Hepatocyte (in vitro differentiated cells): Measurements from ENCODE around the gene HCRT.
"Not testable (repeated sequence)": the region's sequence is repeated elsewhere in the genome, so short reads cannot be mapped to it uniquely, and the experiment has no call there.

Experiments used
- EZH2 ChIP-seq: fragments of 200-600 bp; sonication (generic); IDR thresholded peaks from 2 replicates; pipeline ENCODE4 v1.6.1; 2016; ENCODE audit warnings: antibody characterized with exemption, mild to moderate bottlenecking, borderline replicate concordance
- TF ChIP-seq, protein P1 (sequence below): fragments of 200-600 bp; sonication (generic); IDR thresholded peaks from 2 replicates; pipeline ENCODE4 v1.5.1; 2016; ENCODE audit warnings: antibody characterized with exemption, mild to moderate bottlenecking; ENCODE audit not compliant: poor library complexity

DNA sequence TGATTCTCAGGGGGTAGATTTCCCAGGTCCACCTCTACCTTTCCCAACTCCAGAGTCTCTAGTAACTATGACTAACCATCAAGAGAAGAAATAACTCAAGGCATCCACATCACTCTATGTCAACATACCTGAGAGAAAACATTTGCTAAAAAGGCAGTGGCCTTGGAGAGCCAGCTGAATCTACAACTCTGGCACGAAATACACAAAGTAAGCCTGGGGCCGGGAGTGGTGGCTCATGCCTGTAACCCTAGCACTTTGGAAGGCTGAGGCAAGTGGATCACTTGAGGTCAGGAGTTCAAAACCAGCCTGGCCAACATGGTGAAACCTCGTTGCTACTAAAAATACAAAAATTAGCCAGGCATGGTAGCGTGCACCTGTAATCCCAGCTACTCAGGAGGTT, 42.1 kb downstream of the HCRT start:
- not testable (repeated sequence) for TF ChIP-seq EZH2
- TF ChIP-seq, protein P1, sequence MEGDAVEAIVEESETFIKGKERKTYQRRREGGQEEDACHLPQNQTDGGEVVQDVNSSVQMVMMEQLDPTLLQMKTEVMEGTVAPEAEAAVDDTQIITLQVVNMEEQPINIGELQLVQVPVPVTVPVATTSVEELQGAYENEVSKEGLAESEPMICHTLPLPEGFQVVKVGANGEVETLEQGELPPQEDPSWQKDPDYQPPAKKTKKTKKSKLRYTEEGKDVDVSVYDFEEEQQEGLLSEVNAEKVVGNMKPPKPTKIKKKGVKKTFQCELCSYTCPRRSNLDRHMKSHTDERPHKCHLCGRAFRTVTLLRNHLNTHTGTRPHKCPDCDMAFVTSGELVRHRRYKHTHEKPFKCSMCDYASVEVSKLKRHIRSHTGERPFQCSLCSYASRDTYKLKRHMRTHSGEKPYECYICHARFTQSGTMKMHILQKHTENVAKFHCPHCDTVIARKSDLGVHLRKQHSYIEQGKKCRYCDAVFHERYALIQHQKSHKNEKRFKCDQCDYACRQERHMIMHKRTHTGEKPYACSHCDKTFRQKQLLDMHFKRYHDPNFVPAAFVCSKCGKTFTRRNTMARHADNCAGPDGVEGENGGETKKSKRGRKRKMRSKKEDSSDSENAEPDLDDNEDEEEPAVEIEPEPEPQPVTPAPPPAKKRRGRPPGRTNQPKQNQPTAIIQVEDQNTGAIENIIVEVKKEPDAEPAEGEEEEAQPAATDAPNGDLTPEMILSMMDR: not testable (repeated sequence)
